Islet precursor cell (in vitro differentiated cells): ENCODE measurements around the gene SULT2B1.

Source experiments
- DNase-seq: peaks from one replicate; pipeline ENCODE4 v3.0.0-alpha.2; 2018

SULT2B1 gene

DNA sequence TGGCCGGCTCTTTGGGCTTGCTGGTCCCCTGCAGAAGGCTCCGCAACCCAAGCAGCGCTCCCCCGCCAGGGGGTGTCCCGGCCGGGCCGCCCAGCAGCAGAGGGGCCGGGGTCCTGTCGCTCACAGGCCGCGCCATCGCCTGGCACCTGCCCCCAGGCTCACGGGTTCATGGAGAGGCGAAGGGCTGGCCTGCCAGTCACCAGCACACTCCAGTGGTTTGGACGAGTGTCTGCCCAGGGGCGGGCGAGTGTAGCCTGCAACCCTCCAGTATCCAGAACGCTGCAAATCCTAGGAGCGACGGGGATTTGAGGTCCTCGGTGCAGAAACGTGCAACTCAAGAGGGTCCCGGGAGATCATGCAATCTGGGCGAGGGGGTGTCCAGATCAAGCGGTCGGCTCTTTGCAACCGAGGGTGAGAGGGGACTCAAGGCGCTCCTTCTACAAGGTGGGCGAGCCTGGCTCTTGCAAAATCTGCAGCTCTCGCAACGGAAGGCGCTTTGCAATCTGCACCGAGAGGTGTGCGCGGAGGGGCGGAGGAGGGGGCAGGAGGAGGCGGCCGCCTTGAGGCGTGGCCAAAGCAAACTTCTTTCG, 85.0 kb downstream of the SULT2B1 start, which contains the start of gene DBP:
Gene DBP (minus strand): TSS at position 521 of the 590 bp plus-strand sequence. CDS start 385 bp downstream, at position 136.
- DNase-seq, result peak; percentile 72

- DNase-seq, result peak; percentile 98
Observed at GRCh38 chr19:48637449-48637947, 85.5 kb downstream of the SULT2B1 start.

DNA sequence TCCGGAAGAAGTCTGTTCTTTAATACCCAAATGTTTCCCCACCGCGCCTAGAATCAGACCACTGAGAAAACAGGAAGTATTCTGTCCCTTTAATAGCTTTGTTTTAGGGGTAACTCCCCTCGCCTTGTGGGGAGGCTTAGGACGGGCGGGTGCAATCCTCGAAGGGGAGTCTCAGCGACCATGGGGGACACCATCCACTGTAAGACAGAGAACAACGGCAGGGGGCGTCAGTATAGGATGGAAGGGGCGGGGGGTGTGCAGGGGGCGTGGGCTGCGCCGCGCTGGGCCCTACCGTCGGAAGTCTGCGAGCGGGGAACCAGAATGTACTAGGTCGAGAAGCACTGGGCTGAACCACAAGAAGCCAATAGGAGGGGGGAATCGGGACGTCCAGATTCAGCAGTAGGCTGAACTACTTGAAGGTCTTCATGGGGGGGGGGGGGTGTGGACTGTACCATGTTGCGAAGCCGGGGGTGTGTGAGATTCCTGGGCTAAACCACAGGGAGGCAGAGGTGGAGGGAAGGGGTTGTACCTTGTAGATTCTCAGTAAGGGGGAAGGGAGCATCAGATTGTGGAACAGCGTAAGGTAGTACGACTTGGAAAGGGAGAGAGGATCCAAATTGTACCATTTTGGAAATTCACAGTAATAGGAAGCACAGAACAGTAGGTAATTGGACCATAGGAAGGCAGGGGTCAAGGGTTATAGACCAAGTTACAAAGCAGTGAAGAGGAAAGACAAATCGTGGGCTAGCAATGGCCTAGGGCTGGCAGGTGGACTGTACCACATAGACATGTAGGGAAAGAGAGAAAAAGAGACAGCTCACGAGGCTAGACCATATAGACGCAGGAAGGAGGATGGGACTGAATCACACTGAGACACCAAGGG, 86.2 kb downstream of the SULT2B1 start:
- DNase-seq, result peak; percentile 93

DNA sequence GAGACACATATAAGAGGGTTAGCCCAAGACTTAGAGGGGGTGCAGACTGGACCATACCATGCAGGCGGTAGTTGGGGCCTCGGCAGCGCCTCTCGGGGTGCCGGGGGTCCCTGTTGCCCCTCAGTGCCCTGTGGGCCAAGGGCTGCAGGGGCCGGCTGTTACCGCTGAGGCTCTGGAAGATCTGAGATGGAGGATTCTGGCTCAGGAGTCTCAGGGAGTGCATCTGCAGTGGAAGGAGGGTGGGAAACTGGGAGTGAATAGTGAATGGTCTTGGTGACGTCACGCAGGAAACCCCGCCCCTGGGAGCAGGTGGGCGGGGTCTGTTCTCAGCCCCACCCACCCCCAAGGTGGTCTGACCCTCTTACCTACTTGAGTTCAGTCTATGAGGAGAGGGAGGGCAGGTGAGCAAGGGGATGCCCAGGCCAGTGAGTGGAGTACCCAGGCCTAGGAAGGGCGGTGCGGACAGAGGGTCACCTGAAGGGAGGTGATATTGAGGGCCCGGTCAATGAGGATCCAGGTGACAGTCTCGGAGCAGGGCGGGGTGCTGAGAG, 86.9 kb downstream of the SULT2B1 start:
- no peak for DNase-seq

DNA sequence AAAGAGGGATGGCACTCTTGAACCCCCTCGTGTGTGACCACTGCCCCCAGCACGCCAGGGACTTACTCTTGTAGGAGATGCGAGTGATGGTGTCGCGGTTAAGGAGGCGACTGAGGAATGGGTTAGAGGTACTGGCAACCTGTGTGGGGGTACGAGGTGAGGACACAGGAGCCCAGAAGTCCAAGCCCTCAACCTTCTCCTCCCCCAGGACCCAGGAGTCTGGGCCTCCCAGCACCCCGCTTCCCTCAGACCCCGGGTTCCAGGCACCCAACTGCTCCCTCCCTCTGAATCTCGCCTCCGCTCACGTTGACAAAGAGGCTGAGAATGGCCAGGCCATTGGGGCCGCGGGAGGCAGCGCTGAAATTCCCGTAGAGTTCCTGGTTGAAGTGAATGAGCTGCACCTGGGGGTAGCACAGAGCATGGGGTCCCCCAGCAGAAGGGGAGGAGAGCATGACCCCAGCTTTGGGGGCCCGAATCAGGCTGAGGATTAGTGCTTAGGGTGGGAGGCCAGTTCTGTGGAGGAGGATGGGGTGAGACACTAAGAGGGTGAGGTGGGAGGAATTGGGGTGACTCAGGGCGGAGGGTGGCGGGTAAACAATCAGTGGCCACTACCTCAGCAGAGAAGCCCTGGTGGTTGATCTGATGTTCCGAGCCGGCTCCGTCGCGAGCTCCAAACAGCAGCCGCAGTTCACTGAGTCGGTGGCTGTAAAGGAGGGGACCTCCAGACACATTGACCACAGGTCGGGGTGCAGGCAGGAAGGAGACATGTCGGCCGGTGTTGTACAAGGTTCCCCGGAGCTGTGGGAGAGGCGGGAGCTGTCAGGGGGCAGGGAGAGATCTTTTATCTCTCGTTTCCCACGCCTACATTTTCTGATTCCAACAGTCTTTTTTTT, 87.8 kb downstream of the SULT2B1 start:
- no peak for DNase-seq

DNA sequence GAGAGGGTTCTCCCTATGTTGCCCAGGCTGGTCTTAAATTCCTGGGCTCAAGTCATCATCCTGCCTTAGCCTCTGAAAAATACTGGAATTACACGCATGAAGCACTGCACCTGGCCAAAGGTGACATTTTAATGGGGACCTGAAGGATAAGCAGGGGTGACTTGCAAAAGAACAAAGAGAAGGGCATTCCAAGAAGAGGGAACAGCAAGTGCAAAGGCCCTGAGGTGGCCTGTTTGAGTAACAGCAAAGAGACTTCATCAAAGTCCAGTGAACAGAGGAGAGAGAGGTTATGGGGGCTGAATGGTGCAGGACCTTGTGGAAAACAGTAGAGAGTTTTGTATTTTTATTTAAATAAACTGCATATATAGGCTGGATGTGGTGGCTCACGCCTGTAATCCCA, 89.9 kb downstream of the SULT2B1 start:
- DNase-seq, result no peak

DNA sequence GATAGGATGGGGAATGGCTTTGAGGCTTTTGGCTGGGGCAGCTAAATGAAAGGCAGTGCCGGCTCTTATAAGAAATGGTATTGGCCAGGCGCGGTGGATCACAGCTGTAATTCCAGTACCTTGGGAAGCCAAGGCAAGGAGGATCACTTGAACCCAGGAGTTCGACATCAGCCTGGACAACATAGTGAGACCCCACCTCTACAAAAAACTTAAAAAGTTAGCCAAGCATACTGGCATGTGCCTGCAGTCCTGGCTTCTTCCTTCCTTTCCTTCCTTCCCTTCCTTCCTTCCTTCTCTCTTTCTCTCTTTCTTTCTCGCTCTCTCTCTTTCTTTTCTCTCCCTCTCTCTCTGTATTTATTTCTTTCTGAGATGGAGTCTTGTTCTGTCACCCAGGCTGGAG, 90.9 kb downstream of the SULT2B1 start:
- DNase-seq, result no peak

DNA sequence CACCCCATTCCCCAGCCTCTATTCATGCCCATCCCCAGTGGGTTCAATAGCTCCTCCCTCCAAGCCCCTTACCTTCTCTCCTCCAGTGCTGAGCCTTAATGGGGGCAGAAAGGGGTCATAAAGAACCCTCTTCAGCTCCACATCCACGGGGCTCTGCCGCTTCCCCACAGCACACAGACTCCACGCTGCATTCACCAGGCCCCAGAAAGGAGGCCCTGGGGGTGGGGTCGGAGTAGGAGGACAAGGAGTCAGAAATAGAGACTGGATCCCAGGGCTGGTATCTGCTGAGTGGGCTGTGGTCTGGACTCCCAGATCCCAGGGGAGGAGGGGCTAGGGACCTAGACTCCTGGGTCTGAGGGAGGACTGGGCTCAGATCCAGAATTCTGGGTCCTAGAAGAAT, 92.4 kb downstream of the SULT2B1 start:
- no peak for DNase-seq

DNA sequence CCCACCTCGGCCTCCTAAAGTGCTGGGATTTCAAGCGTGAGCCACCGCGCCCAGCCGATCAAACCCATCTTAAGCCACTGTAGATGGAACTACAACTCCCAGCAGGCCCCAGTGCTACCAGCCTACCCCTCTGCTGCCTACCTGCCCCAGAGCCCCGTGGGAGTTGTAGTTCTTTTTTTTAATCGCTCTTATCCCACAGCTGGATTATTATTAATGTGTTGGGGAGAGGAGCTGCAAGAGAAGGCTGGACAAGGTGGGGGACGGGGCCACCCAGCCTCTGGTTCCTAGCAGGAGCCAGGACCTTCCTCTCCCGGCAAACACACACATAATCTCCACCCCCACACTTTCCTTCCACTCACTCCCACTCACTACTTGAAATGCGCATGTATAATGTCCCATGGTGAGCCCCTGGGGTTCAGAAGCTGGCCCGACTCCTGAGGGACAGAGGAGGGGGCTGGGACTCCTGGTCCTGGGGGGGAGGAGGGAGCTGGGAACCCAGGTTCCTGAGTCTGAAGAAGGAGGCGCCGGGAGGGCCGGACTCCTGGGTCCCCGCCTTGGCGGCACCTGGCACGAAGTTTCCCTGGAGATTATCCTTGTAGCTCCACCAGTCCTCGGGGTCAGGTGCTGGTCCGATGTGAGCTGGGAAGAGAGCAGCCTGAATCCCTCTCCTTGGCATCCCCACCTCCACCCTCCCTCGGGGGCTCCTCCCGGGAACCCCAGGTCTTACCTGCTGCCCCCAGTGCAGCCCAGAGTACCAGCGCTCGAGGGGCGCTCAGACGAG, 93.1 kb downstream of the SULT2B1 start:
- no peak for DNase-seq

DNA sequence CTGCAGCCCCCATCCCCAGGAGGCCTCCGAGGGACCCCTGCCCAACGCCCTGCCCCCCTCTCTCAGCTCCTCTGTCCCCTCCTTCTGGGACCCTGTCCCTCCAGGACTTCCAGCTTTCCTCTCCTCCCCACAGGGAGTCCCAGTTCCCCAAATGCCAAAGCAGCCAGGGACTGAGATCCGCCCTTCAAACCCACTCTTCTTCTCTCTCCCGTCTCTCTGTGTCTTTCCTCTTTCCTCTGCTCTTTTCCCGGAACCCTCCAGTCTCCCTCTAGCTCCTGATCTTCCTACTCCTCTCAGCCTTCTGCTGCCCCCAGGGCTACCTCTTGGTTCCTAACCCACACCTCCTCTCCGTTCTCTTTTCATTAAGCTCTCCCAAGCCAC, 93.6 kb downstream of the SULT2B1 start:
- DNase-seq, result no peak

GRCh38 chr19:48646001-48646721, 94.2 kb downstream of the SULT2B1 start, which contains the start of gene CA11:
Gene CA11 (minus strand): TSS chr19:48646187. CDS start chr19:48645632, 555 bp downstream.
- peak; percentile 69 for DNase-seq

DNA sequence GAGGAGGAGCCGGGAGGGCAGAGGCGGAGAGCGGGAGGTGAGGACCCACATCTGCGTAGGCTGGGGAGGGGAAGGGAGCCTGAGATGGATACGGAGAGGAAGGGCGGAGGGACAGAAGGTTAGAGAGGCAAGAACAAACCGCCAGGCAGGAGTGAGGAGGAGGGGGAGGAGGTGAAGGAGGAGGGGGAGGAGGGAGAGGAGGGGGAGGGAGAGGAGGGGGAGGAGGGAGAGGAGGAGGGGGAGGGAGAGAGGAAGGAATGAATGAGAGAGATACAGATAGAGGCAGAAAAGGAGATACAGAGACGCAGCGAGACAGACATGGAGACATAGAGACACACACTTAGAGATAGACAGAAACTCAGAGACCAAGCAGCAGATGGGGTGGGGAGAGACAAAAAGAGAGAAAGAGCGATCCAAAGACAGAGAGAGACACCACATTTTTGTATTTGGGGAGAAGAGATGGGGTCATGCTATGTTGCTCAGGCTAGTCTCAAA, 94.8 kb downstream of the SULT2B1 start:
- DNase-seq, result peak; percentile 95

GRCh38 chr19:48648134-48648533, 96.2 kb downstream of the SULT2B1 start:
- DNase-seq, result no peak
